Measurements from ENCODE around the gene FAM228A.
A peak's percentile ranks its signal among the peaks of the same experiment; 100 is the strongest.
"Not testable (repeated sequence)": the region's sequence is repeated elsewhere in the genome, so short reads cannot be mapped to it uniquely, and the experiment has no call there.

The FAM228A gene

DNA sequence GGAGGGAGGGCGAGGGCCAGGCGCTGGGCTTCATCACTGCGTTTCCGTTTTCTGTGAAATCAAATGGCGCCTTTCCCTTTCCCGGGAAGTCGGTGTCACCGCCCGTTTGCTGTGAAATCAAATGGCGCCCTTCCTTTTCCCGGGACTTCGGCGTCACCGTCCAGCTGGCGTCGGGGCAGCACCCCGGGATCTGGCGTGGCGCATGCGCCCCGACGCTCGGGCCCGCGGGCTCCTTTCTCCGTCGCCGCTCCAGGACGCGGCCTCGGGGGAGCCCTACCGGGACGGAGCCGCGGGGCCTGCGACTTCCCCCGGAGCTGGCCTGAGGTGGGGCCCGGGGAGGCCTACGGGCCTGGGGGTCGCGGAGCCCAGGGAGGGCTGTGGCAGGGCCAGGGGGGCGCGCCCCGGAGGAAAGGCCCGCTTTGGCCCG is at the start of gene FAM228A:
Gene FAM228A (plus strand): TSS at position 203 of the 427 bp plus-strand sequence. CDS start 428 bp downstream, outside the sequence.
- DNase-seq, result no peak

DNA sequence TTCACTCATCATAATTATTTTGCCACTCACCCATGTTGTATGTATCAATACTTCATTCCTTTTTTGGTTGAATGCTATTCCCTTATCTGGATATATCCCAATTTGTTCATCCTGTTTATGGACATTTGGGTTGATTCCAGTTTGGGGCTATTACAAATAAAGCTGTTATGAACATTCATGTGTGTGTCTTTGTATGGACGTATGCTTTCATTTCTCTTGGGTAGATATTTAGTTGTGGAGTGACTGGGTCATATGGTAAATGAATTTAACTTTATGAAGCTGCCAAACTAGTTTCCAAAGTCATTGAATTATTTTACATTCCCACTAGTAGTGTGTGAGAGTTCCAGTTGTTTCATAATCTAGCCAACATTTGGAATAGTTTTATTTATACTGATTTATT is 48.9 kb upstream of the FAM228A start:
- DNase-seq, result no peak

DNA sequence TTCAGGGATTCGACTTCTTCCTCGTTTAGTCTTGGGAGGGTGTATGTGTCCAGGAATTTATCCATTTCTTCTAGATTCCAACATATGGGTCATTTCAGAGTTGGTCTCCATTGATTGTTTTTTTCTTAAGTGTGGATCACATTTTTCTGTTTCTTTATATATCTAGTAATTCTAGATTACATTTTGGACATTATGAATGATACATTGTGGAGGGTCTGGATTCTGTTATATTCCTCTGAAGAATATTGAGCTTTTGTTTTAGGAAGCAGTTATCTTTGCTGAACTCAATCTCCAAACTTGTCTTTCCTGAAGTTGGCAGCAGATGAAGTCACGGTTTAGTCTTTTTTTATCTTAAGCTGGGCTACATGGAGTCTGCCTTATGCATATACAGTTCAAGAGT is 42.3 kb upstream of the FAM228A start:
- DNase-seq, result no peak

DNA sequence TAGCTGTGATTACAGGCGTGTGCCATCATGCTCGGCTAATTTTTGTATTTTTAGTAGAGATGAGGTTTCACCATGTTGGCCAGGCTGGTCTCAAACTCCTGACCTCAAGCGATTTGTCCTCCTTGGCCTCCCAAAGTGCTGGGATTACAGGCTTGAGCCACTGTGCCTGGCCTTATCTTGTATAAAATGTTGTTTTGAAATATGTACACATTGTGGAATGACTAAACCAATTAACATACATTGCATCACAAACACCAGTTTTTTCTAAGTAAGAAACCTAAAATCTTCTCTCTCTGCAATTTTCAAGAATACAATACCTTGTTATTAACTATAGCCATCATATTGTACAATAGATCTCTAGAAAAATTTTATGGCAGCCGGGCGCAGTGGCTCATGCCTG is 34.5 kb upstream of the FAM228A start:
- not testable (repeated sequence) for DNase-seq

DNA sequence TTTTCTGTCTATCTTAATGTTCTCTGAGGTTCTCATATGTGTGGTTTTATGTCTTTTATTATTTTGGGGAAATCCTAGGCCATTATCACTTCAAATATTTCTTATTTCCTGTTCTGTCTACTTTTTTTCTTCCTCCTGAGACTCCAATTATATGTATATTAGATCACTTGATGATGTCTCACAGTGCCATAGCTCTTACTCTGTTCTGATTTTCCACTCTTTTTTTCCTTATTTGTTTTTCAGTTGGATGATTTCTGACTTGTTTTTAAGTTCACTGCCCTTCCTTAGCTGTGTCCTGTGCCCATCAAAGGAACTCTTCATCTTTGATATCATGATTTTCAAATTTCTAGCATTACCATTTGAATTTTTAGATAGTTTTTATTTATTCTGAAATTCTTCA is 27.5 kb upstream of the FAM228A start:
- no peak for DNase-seq

DNA sequence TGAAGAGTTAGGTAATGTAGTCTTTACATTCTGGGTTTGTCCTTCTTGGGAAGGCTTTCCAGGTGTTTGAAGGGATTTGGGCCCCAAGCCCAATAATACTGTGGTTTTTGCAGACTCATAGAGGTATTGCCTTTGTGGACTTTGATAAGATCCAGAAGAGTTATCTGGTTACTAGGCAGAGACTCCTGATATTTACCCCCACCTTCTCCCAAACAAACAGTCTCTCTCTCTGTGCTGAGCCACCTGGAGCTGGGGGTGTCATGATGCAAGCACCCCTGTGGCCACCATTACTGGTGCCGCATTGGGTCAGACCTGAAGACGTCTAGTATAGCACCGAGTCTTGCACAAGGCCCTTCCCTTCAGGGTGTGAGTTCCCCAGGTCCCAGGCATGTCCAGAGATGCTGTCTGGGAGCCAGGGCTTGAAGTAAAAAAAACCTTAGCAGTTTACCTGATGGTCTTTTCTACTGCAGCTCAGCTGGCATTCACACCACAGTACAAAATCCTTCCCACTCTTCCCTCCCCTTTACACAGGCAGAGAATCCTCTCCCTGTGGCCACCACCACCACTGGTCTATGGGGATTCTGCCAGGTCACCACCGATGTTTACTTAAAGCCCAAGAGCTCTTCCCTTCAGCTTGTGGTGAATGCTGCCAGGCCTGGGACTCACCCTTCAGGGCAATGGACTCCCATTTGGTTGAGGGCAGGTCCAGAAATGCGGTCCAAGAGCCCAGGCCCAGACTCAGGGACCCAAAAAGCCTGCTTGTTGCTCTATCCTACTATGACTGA is 22.2 kb upstream of the FAM228A start:
- DNase-seq, result no peak

DNA sequence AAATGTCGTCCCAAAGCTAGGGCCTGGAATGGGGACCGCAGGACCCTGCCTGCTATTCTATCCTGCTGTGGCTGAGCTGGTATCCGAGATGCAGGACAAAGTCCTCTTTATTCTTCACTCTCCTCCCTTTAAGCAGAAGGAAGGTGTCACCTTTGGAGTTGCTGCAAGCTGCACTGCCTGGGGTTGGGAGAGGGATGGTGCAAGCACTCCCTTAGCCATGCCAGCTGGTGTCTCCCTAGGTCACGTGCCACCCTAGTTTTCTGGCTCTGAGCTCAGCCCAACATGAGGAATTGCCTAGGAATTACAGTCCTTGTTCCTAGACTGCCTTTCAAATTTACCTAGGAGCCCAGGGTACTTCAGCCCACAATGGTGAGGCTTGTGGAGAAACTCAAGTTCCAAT is 21.4 kb upstream of the FAM228A start:
- no peak for DNase-seq

DNA sequence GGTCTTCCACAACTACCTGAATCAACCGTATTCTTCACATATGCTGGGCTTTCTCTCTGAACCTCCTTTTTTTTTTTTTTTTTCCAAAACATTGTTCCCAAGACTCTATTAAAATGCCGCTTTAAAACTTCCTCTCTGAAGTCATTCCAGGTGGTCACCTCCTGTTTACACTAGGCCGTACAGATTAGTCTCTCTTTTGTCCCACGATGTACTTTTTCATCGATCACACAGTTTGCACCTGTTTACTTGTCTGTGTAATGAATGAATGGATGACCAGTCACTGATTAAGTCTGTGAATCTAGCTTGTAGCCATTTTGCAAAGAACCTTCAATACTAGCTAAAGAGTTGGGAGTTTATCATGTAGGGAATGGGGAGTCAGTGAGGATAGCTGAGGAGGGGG is 16.7 kb upstream of the FAM228A start:
- DNase-seq, result no peak

DNA sequence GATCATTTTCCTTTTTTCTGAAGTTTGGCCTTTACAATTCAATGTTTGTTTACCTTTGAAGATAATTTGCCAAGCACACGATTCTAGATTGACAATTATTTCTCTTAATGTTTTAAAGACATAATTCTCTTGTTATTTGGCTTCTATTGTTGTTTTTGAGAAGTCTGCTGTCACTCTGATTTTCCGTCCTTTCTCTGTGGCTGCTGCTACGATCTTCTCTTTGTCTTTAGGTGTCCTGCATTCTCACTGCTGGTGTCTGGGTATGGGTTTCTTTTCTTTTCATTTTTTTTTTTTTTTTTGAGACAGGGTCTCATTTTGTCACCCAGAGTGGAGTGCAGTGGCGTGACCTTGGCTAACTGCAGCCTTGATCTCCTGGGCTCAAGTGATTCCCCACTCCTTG is 15.1 kb upstream of the FAM228A start:
- no peak for DNase-seq

DNA sequence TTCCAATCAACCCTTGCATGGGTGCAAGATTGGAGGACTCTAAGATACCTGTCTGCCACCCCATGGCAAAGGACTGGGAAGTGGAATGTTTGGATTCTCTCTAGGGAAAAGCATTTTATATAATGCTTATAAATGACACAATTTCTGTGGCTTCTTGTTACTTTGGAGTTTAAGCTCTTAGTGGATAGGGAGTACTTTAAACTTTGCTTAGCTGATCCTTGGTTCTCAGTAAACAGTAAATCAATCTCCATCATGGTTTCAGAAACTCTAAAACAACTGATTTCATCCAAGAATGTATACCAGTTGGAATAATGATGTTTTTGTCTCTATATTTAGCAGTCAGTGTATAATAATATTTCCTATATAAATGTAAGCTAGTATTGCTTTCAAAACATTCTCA is 14.1 kb upstream of the FAM228A start:
- no peak for DNase-seq

DNA sequence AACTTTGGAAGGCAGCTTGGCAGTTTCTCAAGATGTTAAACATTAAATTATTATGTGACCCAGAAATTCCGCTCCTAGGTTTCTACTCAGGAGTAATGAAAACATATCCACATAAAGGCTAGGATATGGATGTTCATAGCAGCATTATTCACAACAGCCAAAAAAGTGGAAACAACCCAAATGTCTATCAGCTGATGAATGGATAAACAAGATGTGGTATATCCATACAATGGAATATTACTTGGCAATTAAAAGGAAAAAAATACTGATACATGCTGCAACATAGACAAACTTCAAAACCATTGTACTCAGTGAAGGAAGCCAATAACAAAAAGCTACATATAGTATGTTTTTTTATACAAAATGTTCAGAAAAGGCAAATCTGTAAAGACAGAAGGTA is 12.4 kb upstream of the FAM228A start:
- no peak for DNase-seq

DNA sequence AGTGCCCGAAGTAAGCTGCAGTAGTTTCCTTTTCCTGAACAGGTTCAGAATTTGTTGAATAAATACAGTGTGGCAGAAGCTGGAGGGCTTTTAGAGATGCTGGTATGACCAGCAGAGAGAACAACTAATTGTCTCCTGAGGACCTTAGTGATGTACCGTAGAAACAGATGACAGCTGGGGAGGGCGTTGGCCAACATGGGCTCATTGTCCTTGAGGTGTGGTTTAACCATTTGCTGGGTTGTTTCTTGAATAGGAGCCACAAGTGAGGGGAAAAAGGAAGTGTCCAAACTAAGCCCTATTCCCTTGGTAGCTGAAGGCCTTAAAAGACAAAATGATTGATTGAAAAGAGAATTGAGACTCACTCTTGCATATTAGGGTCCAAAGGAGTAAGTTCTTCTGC is 11.7 kb upstream of the FAM228A start:
- DNase-seq, result no peak

DNA sequence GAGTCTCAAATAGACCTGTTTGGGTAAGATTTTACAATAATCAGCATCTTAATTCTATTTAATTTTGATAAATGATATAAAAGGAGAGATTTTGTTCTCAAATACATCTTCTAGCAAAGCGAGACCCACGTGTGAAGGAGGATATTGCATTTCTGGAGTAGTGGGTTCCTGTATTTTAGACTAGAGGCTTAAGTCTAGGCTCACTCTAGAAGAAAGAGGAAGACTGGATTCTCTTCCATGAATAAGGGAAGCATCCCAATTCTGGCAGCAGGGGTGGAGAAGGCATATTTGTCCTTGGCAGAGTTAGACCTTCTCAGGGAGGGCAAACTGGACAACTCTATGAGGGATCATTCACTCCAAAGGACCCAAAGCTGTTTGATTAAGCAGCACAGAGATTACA is 11.3 kb upstream of the FAM228A start:
- DNase-seq, result no peak

DNA sequence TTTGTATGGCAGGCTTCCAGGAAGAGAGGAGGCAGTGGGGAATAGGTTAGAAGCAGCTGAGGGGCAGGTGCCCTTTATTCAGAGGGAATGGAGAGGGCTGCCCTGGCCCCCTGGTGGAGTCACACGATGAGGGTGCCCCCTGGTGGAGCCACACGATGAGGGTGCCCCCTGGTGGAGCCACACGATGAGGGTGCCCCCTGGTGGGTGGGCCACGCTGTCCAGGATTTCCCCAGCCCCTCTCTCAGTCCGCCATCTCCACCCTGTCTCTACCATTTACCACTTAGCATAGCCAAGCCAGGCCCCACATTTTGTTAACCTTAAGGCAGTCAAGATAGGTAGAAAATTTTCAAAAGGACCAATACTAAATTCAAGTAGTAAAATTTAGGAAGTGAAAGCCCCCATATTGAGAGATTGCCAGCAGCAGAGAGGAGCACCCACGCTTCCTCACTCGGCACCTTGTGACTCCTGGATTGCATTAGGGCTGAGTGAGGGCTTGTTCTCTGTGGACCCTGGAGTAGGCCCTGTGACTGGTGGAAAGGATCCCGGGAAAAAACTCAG is 10.4 kb upstream of the FAM228A start:
- DNase-seq, result peak; percentile 43

DNA sequence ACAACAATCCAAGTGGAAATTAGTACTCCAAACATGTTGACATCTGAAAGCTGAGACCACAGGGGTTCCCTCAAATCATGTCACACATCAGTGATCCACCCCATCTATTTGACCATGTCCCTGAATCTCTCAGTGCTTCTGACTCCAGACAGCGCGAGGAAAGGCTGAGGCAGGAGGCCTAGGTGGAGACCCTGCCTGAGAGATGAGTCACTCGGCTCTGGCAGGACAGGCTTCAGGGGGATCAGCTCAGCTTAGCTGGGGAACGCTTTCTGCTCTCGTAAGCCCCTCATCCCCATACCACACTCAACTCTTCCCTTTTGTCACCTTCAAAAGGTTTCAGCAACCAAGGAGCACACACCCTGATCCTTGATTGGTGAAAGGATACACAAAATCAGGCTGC is 5.8 kb upstream of the FAM228A start:
- DNase-seq, result no peak

DNA sequence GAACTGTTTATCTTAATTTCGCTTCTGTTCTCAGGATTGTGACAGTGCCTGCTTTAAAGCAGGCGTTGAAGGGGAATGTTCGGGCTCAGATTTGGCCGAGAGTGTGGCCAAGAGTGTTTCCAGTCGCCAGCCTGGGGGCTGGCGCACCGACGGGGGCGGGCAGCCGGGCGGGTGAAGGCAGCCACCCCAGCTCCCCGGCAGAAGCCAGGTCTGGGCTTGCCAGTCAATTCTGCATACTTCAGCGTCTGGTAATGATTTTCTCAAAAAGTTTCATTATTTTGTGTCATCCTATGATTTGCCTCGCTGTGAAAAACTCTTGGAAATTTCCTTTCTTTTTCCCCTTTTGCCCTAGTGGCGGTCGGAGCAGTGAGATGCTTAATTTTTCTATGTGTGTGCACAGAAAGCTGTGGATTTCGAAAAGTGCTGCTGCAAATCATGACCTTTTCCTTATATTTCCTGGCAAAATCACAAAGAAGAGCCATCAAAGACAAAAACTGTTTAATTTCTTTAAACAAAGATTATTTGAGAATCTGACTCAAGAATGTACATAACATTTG is 856 bp downstream of the FAM228A start:
- DNase-seq, result no peak

DNA sequence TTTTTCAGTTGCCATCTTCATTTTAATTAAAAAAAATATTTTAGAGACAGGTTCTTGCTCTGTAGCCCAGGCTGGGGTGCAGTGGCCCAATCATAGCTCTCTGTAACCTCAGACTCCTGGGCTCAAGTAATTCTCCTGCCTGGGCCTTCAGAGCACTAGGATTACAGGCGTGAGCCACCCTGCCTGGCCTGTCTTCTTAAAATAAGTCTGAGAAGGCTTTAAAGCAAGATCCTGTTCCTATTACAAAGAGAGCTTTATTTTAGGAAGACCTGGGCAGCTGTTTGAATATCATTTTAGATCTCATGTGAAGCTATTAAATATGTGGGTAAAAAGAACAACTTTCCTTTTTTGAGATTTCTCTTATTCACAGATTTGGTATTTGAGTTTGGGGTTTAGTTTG is 1.5 kb downstream of the FAM228A start:
- no peak for DNase-seq

DNA sequence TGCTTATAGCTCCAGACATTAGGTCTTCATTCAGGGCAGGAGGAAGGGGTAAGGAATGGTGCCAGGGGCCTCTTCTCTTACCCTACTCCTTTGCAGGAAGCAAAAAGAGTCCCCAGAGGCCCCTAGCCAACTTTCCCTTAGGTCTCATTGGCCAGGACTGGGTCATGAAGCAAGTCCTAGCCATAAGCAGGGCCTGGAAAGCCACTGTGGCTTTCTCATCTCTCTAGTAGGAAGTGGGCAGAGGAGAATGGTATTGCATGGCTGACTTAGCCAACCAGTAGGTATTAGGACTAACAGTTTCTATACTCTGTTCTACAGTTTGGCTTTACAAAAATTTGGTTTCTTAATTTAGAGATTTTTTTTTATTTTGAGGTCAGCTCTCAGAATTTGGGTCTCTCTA is 4.8 kb downstream of the FAM228A start:
- no peak for DNase-seq

DNA sequence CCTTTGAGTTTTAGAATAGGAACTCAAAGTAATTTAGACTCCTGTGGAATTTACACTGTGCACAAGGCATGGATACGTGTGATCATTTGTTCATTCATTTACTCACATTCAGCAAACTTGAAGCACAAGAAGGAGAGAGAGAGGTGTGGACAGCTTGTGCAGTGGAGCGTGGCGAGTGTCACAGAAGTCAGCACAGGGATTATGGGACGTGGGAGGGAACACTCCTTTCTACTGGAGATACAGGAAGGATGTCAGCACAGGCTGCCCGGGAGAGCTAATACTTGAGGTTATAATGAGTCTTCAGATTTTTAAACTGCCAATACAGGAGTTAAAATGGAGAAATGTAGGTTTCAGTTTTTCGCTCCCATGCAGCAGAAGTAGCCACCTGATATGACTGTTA is 7.0 kb downstream of the FAM228A start:
- no peak for DNase-seq

DNA sequence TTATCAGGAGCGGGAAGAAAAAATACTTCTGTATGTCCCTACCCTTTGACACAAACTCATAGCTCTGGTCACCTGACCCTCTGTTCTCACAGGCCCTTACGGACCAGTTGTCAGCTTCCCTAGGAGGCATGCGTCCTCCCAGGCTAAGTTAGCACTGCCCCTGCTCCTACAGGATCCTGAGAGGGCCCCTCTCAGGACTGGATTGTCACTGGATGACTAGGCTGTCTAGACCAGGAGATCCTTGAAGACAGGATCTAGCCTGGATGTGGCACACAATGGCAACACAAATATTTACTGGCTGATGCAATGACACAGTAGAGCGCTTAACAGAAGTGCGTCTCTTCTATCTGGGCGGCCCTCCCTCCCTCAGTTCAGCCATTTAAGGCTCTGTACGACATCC is 7.7 kb downstream of the FAM228A start:
- DNase-seq, result no peak

DNA sequence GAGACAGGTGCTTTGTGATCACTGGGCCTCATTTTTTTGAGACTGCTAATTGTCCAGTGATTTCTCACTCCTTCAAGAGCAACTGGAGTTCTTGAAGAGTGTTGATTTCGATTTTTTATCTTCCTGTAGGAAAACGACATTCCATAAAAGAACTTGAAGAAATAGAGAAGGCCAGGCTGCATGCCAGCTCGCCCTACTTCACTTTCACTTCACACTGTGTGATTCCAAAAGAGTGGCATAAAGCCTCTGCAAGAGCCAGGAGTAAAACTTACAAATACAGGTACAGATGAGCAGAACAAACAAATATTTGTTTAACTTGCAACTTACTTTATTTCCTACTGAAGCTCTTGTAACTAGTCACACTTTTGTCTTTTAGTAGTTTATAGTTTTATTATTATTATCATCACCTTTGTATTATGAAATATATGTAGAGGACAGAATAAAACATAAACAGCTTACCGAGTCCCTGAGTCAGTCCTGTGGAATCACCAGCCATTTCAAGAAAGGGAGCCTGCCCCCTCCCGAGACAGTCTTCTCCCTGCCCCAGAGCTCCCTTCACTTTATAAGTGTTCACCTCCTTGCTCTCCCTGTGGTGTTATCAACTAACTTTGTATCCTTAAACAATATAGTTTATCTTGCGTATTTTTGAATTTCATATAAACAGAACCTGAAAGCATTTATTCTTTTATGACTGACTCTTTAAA is 8.7 kb downstream of the FAM228A start:
- DNase-seq, result no peak

DNA sequence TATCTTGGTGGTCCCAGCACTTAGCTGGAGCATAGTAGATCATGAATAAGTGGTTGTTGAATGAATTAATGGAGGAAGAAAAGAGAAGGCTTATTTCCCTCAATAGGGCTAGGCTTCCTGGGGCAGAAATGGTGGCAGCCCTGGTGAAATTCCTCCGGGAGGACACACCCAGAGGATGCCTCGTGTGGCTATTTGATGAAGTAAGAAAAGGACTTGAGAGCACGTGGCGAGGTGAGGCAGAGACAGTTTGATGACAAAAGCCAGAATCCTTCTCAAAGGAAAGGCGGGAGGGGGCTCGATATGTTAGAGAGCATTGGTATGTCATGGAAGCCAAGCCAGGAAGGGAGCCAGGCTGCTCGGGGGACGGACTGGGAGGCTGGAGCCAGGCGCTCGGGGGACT is 14.7 kb downstream of the FAM228A start:
- DNase-seq, result no peak

DNA sequence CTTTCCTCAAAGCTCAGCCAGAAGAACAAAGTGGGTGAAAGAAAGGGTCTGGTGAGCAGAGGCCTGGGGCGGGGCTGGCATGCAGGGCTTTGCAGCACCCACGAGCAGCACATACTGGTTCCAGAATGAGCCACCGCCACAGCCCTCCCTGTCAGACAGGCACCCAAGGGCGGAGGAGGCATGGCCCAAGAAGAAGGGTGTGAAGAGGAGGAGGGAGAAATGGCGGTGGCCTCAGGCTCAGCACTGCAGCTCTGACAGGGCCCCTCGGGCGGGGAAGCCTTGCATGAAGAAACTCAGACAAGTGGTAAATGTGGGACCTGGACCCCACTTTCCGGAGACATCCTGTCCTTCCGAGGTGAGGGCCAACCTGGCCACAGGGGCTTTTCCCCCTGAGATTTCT is 15.7 kb downstream of the FAM228A start:
- DNase-seq, result no peak

DNA sequence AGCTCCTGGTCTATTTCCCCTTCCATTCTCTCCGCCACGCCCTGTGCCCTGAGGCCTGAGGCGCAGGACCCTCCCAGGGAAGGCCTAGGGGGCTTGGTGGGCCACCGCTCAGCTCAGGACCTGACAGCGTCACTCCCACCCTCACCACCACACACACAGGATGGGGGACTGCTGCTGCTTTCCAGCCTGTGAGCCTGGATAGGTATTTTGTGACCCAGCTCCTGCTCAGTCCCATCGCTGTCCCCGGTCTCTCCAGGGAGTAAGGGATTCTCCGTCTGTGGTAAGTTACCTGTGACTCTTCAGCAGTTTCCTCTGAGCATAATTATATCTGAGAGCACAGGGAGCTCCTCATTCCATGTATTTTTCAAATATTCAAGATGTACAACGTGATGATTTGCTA is 16.3 kb downstream of the FAM228A start:
- DNase-seq, result no peak

Data from activated naive CD4-positive, alpha-beta T cell treated with anti-CD3 and anti-CD28 coated beads, Interleukin-2, amount 50 U/mL, for 16 hours (primary cell).